IPS-18c (cell line): ENCODE data around the gene RAD9A.

Source experiments
- H3K4me3 ChIP-seq: 2 replicates; pipeline ENCODE4 v1.7.0; 2013; ENCODE audit warnings: low read depth, mild to moderate bottlenecking, low read length, moderate library complexity; ENCODE audit not compliant: insufficient read depth
- H3K9me3 ChIP-seq: one replicate; pipeline ENCODE4 v1.6.1; 2013; ENCODE audit warnings: mild to moderate bottlenecking, low read length, moderate library complexity; ENCODE audit not compliant: control insufficient read depth, insufficient read depth

Gene RAD9A

DNA sequence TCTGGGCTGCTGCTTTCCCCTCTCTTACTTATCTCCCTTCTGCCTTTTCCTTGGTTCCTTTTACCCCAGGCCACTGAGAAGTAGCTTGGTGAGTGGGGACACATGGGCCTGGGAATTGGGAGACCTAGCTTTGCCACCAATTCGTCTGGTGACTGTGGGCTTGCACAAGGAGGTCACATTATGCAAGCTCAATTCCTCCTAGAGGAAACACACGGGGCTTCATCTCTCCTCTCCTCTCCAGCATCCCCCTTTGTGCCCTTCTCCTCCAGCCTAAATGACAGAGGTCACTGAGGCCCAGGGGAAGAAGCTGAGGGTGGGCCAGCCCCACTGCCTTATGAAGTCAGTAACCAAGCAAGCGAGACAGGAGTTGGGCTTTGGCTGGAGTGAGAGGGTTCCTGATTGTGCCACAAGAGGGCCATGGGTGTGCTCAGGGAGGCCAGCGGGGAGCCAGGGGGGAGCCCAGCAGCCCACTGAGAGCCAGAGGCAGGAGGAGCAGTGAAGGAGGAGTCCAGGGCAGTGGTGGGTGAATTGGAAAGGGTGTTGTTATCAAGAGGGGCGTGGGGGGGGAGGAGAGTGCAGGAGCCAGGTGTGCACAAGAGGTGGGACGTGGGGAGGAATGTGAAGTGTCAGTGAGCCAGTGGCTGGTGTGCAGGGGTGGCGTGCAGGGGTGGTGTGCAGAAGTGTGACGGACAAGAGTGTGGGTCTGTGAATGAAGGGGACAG lies 20.4 kb upstream of the RAD9A start:
- Histone ChIP-seq H3K4me3 (peak overlapping the region; percentile 49; the same call in 1 of the 2 replicates), H3K9me3 (no peaks in the 10 kb centered on the region)

DNA sequence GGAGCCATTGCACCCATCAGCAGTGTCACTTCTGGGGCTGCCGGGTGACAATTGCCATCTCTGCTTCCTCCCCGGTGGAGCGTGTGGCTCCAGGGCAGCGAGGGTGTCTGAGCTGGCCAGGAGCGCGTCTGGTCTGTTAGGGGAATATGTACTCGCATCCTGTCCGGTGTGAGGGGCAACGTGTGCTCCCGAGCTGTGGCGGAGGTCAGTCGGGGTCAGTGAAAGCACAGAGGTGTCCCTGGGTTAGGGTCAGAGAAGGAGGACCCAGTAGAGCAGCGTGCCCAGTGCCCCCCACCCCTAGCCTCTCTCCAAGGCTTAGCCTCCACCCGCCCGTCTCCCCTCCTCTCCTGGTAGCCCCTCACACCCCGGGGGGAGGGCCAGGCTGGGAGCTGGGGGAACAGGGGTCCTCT lies 19.9 kb upstream of the RAD9A start:
- Histone ChIP-seq H3K4me3 (peak overlapping the region; percentile 49), H3K9me3 (no peaks in the 10 kb centered on the region)

DNA sequence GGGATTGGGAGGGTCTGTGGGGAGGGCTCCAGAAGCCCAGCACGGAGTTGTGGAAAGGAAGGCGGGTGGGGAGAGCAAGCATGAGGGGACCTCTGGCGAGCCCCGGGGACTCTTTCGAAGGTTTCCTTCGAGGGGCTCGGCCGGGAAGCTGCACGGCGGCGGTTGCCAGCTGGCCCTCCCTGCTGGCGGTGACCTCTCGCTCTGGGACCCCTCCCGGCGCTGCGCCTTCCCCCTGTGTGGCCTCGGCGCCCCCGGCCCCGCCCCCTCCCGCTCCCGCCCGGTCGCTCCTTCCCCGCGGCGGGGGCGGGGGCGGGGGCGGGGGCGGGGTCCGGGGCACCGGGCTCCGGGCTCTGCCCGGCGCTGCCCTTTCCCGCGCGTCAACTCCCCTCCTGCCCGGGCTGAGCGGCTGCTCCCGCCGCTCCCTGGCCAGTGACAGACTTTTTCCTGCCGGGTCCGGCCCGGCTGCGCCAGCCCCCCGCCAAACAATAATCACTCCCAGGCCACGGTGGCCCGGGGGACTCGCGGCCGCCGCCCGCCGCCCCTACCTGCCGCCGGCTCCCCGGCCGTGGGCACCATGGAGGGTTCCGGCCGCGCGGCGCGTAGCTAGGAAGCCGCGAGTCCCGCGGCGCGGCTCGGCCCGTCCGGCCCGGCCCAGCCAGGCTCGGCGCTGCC lies 19.3 kb upstream of the RAD9A start:
- no peaks in the 10 kb centered on the region for H3K9me3 ChIP-seq
- H3K4me3 ChIP-seq, result peak overlapping the region; percentile 73

DNA sequence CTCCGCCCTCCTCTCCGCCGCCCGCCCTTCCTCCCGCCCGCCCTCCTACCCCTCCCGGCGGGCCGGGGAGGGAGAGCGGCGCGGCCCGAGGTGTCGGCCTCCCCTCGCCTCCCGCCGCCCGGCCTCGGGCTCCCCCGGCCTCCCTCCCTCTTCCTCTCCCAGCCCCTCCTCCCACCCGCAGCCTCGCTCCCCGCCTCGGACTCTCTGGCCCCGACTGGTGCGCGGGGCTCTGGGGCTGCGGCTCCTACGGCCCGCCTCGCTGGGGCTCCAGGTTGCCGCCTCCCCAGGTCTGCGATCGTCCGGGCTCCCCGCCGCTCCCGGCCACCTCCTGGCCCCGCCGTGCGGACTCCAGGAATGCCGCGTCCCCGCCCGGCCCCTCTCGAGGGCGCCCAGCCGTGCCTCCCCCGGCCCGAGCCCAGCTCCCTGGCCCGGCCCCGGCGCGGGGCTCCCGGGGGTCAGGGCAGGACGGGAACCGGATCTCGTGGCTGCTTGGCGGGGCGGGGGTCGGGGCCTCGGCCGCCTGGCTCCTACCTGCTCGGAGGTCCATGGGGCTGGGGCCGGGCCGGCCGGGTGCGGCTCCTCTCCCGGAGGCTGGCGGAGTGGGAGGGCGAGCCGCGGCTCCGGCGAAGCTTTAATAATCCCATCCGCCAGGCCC lies 18.7 kb upstream of the RAD9A start, which contains the start of gene CLCF1:
Gene CLCF1, minus strand, starts transcription at position 606 of the 655 bp plus-strand sequence. Its CDS starts 59 bp downstream, at position 547.
- Histone ChIP-seq H3K9me3 (no peaks in the 10 kb centered on the region), H3K4me3 (peak within 1 kb of the TSS; percentile 73)

DNA sequence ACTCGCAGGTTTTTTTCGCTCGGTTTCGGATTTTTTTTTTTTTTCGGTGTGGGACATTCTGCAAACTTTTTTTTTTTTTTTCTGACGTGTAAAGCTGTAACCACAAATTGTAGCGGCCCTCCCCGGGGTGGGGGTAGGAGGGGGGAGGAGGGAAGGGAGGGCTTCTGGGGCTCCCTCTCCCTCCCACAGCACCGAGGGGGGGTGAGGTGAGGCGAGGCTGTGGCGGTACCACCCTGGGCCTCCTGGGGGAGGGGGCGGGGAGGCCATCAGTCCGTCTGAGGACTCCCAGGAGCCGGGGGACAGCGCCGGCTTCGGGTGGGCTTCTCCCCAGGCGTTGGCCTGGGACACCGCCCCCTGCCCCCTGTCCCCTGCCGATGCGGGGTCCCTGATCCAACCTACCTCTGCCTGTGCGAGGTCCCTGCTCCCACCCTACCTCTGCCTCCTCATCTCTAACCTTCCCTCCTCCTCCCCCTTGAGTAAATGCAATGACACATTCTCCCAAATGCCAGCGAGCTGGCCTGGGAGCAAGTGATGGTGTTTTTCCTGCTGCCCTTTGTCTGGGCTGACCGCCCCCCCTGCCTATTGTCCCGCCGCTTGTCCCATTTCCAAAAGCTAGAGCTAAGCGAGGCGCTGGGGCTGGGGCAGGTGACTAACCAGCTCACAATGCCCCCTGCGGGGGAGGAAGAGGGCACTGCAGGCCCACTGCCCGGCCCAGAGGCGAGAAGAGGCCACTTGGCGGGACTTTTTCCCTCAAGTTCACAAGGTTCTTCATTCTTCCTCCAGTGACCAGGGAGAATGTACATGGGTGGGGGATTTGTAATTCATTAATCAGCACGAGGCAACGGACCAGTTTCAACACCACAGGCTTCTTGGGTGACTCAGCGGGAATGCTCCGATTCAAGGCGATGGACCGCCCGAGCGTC lies 17.9 kb upstream of the RAD9A start:
- Histone ChIP-seq H3K9me3 (no peaks in the 10 kb centered on the region), H3K4me3 (peak overlapping the region; percentile 73)

DNA sequence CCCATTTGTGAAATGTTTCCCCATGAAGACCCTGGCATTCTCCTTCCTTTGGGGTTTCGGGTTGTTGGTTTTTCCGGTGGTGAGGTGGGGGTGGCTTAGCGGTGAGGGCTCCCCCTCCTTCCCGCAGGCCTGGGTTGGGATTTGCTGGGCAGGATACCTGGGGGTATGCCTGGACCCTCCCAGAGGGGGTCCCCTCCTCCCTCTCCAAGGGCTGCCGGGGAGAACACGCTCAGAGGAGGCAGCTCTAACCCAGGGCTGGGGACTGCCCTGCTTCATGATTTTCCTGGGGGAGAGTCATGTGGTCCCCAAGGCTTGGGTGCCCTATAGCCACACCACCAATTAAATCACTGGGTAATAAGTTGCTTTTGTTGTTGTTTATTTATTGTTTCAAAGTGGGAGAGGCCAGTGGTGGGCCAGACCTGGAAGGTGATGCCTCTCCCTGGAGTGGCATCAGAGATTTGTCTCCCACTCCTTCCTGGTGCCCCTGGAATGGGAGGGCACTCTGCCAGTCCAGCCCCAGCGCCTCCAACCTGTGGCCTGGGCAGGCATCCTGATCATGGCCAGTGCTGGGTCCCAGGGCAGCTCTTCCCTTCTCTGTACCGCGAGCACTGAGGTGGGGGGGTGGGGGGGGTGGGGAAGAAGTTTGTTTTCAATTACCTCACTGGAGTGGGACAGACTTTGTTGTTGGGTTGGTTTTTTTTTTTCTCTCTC lies 17.1 kb upstream of the RAD9A start:
- Histone ChIP-seq H3K4me3 (peak overlapping the region; percentile 73), H3K9me3 (no peaks in the 10 kb centered on the region)

DNA sequence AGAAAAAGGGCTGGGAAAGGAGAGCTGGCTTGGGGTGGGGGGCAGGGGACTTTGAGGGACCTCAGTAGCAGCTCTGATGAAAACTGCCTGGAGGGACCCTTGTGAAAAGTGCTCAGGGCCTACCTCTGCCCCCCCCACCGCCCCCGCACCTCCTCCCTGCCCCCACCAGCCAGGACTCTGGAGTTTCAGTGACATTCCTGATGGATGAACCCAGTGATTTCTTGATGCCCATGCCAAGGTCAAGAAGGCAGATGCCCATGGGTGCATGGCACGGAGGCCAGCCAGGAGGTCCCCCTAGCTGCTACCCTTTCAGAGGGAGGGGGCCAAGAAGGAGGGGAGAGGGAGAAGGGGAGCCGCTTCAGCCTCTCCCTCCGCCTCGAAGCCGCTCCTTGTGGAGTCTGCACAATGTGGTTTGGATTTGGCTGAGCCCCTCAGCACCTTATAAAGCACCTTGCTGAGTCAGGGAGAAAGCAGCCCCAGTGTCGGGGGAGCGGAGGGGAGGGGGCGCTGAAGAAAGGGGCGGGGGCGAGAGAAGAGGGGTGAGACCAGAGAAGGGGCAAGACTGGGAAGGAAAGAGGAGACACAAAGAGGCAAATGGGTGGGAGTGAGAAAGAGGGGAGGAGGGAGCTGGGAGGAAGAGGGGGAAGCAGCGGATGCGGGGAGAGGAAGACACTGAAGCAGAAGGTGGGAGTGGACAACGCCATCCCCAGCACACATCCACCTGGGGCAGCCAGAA lies 16.3 kb upstream of the RAD9A start:
- H3K4me3 ChIP-seq, result peak overlapping the region; percentile 41
- no peaks in the 10 kb centered on the region for H3K9me3 ChIP-seq

DNA sequence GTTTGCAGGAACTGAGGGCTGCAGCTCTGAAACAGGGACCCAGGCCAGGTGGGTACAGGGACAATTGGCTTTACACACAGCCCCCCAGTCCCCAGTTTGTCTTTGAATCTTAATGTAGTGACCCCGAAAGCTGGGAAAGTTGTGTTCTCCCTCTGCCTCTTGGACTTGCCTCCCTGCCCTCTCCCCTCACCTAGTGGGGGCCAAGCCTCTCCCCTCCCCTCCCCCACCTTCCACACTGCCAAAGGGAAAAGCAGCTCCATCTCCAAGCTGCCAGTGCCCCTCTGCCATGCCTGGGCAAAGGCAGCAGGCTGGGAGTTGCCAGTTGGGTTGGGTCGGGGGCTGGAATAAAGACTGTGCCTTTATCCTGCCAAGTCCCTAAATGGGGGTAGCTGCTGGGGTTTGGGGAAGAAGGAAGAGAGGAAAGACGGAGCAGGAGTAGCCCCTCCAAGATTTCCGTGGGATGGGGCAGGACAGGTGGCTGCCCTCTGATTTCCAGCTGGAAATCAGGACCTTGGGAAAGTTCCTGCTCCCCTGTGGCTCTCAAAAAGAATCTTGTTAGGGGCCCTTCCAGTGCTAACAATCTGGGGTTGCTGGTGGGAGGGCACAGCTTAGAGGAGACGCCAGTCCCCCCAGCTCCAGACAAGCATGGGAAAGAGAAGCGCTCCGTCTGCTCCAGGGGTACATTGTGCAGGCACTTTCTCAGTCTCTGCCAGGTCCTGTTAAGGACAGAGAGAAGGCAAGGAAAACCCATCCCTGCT lies 15.5 kb upstream of the RAD9A start:
- peak overlapping the region; percentile 41 for H3K4me3 ChIP-seq
- no peaks in the 10 kb centered on the region for H3K9me3 ChIP-seq

DNA sequence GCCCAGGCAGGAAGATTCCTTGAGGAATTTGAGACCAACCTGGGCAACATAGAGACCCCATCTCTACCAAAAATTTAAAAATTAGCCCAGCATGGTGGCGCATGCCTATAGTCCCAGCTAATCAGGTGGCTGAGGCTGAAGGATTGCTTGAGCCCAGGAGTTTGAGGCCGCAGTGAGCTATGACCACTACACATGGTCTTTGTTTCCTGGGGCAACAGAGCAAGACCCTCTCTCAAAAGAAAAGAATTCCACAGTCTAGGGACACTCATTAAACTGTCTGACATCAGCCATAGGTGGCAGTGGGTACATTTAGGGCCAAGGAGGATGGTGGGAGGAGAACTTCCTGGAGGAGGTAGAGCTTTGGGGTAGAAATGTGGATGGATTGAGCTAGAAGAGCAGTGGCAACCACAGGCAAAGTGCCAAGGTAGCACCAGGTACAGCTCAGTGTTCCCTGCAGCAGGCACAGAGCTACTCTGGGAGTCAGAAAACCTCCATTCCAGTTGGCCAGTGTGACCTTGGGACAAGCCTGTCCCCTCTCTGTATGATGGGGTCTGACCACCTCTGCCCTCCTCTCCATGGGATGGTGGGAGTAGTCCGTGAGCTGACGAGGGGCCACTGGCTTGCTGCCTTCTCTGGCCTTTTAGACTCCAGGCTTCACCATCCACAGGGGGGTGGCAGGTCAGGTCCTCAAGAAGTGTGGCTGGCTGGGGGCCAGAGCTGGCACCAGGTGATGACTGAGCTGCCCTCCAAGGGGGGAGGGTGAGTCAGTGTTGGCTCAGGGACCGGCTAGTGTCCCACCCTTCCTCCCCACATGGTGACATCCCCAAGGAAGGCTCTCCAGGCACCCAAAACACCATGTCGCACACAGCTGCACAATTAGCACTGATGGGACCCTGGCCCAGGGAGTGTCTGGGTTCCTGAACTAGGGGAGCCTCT lies 14.6 kb upstream of the RAD9A start:
- no peak overlapping the region for H3K4me3 ChIP-seq
- H3K9me3 ChIP-seq, result no peaks in the 10 kb centered on the region

DNA sequence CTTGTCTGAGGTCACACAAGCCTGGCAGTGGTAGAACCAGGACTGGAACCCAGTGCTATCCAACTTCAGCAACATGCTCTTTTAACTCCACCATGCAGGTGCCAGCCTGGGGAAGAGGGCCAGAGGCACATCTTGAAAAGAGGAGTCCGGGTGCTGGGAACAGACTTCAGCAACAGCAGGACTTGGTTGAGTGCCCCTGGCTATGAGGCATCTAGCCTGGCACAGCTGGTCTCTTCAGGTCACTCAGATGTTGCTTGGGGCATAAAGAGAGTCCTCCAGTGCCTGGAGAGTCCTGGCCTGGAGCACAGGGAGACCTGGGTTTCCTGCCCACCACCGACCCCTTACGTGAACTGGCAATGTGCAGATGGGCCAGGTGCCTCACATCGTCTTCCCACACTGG lies 13.2 kb upstream of the RAD9A start:
- H3K9me3 ChIP-seq, result no peaks in the 10 kb centered on the region
- no peak overlapping the region for H3K4me3 ChIP-seq

DNA sequence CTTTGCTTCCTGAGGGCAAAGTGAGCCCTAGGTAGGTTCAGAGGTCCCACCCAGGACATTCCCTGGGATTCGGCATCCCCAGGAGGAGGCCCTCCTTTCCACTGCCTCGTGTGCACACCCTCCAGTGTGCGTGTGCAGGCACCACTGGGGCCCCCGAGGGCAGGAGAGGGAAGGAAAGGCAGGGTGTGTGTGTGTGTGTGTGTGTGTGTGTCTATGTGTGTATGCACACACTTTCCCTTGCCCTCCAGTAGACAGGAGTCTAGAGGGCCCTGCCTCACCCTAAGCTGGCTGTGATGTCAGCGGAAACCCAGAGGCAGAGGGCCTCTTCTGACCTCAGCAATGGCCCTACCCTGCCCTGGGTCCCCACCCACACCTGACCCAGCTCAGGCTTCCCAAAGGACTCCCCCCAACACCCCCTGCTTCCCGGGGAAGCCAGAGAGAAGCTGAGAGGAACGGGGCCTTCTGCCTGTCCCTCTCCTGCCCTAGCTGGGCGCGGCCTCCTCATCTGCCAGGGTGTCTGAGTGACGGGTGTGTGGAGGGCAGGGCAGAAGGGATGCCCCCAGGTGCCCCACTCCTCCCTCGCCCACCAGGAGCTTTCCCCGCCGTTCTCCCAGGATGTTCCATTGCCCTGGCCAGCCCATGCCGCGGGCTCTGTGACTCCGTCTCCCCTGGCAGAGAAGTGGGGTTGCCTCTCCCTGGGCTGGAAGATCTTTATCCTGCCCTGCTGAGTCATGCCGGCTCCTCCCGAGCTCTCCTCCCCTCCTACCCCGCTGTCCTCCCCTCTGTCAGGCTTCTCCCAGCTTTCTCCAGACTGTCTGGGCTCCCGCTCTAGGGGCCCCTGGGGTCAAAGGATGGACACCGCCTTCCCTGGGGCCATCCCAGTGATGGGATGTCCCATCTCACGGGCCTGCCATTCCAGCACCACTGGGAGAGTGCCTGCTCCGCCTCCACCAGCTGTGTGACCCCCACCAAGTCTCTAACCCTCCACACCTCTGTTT lies 12.4 kb upstream of the RAD9A start:
- Histone ChIP-seq H3K4me3 (no peak overlapping the region), H3K9me3 (no peaks in the 10 kb centered on the region)

DNA sequence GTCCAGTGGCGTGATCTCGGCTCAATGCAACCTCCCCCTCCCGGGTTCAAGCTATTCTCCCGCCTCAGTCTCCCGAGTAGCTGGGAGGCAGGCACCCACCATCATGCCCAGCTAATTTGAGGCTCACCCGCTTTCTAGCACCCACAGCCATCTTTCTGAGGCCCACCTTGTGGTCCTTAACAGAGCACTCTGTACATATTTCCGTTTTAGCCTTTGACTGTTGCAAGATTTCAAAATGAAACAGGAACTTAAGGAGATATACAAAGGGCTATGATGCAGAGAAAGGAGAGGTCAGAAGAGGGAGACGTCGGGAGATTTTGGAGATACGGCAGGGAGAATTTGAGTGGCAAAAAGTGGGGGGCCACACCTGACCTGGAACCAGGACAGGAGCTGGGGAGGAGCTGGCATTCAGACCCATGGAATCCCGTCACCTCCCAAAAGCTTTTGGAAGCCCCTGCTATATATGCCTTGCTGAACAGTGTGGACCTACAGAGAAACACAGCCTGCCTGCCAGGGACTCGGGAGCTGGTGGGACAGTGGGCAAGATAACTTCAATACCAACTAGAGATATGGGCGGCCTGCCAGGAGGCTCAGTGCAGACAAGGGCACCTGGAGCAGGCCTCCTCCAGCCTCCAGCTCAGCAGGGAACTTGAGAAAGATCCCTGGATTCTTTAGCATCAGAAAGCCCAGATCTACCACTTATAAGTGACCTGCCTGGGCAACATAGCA lies 10.4 kb upstream of the RAD9A start:
- no peak overlapping the region for H3K4me3 ChIP-seq
- H3K9me3 ChIP-seq, result no peaks in the 10 kb centered on the region
